Measurements from ENCODE around the gene SLC35A5.

SLC35A5 gene

GRCh38 chr3:112627419-112627818 is 65.6 kb downstream of the SLC35A5 start:
- no peak for TF ChIP-seq ZFX (IDR thresholded peaks at IDR 0.05)
- TF ChIP-seq, protein P1, sequence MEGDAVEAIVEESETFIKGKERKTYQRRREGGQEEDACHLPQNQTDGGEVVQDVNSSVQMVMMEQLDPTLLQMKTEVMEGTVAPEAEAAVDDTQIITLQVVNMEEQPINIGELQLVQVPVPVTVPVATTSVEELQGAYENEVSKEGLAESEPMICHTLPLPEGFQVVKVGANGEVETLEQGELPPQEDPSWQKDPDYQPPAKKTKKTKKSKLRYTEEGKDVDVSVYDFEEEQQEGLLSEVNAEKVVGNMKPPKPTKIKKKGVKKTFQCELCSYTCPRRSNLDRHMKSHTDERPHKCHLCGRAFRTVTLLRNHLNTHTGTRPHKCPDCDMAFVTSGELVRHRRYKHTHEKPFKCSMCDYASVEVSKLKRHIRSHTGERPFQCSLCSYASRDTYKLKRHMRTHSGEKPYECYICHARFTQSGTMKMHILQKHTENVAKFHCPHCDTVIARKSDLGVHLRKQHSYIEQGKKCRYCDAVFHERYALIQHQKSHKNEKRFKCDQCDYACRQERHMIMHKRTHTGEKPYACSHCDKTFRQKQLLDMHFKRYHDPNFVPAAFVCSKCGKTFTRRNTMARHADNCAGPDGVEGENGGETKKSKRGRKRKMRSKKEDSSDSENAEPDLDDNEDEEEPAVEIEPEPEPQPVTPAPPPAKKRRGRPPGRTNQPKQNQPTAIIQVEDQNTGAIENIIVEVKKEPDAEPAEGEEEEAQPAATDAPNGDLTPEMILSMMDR (conservative IDR thresholded peaks at IDR 0.05): no peak
- H3K27ac ChIP-seq: no peak overlapping the region

GRCh38 chr3:112627919-112628466 is 66.1 kb downstream of the SLC35A5 start:
- H3K27ac ChIP-seq: no peak overlapping the region
- TF ChIP-seq ZFX (IDR thresholded peaks at IDR 0.05): no peak
- TF ChIP-seq, protein P1 (conservative IDR thresholded peaks at IDR 0.05): no peak

GRCh38 chr3:112629425-112629824 is 67.6 kb downstream of the SLC35A5 start:
- H3K27ac ChIP-seq: no peak overlapping the region
- TF ChIP-seq ZFX (IDR thresholded peaks at IDR 0.05): no peak
- TF ChIP-seq, protein P1 (conservative IDR thresholded peaks at IDR 0.05): no peak

GRCh38 chr3:112631257-112631656 is 69.4 kb downstream of the SLC35A5 start:
- TF ChIP-seq, protein P1 (conservative IDR thresholded peaks at IDR 0.05): no peak
- no peak for TF ChIP-seq ZFX (IDR thresholded peaks at IDR 0.05)

DNA sequence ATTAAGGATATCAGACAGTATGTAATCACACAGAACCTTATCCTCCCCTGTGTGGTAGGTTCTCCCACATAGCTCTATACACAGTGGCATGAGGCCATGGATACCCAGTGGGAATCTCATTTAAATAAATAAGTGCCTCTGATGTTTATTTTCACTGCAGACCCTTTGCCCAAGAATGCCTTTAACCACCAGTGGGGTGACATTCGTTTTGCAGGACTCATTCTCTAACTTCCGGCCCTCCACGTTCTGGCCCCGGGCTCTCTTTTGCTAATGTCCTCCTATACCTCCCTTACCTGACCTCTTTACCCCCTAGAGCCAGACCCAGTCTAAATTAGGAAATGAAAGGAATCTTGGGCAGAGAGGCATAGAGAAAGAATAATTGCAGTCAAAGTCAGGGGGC is 70.8 kb downstream of the SLC35A5 start:
- no peak overlapping the region for H3K27ac ChIP-seq
- TF ChIP-seq, protein P1 (conservative IDR thresholded peaks at IDR 0.05): no peak
- TF ChIP-seq ZFX (IDR thresholded peaks at IDR 0.05): no peak

More at GRCh38 chr3:112631257-112631656, 69.4 kb downstream of the SLC35A5 start:
- no peak overlapping the region for H3K27ac ChIP-seq

- no peak overlapping the region for H3K27ac ChIP-seq
Observed at GRCh38 chr3:112633191-112633590, 71.3 kb downstream of the SLC35A5 start.

DNA sequence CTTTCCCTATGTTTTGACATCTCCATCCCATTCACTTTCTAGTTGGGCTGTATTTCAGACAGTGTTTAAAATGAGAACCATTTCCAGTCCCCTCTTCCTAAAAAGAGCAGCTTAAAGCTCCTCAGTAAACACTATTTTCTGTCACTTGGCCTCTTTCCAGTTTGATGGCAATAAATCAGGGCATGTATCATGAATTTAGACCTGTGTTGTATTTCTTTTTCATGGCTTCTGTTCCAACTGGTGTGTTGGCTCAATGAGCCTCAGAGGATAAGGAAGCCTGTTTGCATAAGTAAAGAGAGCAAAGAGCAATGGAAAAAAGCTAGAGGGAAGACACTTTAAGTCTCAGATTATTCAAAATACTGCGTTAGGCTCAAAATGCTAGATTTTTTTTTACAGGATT is 71.9 kb downstream of the SLC35A5 start:
- H3K27ac ChIP-seq: no peak overlapping the region
- TF ChIP-seq, protein P1 (conservative IDR thresholded peaks at IDR 0.05): no peak
- TF ChIP-seq ZFX (IDR thresholded peaks at IDR 0.05): no peak

More at GRCh38 chr3:112633191-112633590, 71.3 kb downstream of the SLC35A5 start:
- TF ChIP-seq, protein P1 (conservative IDR thresholded peaks at IDR 0.05): no peak
- no peak for TF ChIP-seq ZFX (IDR thresholded peaks at IDR 0.05)

Measured in C4-2B (cell line).